GM12801 (cell line): ENCODE results near the gene AKAP6.

Experiments
- TF ChIP-seq, protein P1 (sequence below): IDR thresholded peaks from one replicate; pipeline ENCODE4 v1.5.1; 2011; ENCODE audit warnings: control low read depth; ENCODE audit not compliant: insufficient read length; ENCODE audit errors: extremely low read depth

Gene AKAP6

DNA sequence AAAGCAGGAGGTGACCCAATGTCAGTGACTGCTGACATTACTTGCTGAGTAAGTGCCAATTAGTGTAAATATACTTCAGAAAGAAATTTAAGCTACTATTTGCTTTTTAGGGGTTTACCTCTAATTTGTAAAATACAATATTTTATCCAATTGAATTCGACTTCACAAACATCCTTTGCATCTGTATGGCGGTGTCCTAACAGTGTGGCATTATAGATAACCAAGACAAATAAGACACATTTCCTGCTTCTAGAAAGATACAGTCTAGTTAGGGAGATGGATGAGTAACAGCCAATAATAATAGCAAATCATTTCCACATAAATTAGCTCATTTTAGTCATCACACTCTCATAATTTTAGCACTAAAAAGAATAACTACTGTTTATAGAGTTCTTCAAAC lies 196.5 kb downstream of the AKAP6 start:
- TF ChIP-seq, protein P1, sequence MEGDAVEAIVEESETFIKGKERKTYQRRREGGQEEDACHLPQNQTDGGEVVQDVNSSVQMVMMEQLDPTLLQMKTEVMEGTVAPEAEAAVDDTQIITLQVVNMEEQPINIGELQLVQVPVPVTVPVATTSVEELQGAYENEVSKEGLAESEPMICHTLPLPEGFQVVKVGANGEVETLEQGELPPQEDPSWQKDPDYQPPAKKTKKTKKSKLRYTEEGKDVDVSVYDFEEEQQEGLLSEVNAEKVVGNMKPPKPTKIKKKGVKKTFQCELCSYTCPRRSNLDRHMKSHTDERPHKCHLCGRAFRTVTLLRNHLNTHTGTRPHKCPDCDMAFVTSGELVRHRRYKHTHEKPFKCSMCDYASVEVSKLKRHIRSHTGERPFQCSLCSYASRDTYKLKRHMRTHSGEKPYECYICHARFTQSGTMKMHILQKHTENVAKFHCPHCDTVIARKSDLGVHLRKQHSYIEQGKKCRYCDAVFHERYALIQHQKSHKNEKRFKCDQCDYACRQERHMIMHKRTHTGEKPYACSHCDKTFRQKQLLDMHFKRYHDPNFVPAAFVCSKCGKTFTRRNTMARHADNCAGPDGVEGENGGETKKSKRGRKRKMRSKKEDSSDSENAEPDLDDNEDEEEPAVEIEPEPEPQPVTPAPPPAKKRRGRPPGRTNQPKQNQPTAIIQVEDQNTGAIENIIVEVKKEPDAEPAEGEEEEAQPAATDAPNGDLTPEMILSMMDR = no peak

- TF ChIP-seq, protein P1 = no peak
Observed at GRCh38 chr14:32530800-32531199, 201.7 kb downstream of the AKAP6 start.

DNA sequence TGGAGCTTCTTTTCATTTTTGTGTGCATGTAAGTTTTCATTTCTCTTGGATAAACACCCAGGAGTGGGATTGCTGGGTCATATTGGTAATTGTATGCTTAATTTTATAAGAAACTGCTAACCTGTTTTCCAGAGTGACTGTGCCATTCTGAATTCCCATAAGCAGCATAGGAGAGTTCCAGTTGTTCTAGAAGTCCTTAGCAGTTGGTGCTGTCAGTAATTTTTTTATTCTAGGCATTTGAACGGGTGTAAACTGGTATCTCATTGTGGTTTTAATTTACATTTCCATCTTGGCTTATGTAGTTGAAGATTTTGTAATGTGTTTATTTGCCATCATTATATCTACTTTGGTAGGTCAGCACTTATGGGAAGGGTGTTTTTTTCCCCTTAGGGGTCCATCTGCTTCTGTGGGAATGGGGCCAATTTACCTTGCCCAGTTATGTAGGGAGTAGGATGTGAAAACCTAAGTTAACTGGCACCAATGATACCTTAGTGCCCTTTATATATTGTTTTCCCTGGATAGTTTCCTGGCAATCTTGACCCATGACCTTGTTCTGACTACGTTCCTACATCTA lies 202.9 kb downstream of the AKAP6 start:
- TF ChIP-seq, protein P1 = no peak

DNA sequence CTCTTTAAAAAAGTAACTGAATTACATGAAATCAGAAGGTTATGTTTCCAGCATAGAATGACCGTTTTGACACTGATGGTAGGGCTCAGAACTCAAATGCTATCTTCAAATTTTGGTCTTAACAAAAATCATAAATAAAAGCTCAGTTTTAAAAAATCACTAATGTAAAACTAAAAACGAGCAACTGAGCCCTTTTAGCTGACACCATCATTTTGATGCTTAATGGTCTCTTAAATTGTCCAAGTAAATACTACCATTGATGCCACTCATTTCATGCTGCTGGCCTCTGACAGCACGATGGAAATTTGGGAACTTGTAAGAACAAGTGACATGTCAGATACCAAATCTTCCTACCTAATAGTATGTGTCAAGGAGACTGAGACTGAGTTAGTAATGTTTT lies 205.0 kb downstream of the AKAP6 start:
- TF ChIP-seq, protein P1 = no peak

GRCh38 chr14:32536175-32536574 lies 207.1 kb downstream of the AKAP6 start:
- TF ChIP-seq, protein P1 = no peak

DNA sequence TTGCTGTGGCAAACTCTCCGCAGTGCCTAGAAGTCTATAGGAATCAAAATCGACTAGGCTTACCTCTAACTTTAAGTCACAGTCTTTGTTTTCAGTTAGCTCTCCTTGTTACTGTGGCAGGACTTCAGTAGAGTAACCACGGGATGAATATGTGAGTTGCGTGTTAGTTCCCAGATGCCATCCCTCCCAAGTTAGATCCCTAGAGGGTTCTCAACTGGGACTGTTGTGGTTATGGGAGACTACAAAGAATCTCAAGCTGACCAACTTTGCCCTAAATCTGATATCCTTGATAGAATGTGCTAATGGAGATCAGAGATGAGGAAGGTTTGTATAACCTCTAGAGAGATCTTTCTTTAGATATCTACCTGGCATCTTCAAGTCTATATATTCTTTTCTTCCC lies 208.1 kb downstream of the AKAP6 start:
- TF ChIP-seq, protein P1 = no peak

DNA sequence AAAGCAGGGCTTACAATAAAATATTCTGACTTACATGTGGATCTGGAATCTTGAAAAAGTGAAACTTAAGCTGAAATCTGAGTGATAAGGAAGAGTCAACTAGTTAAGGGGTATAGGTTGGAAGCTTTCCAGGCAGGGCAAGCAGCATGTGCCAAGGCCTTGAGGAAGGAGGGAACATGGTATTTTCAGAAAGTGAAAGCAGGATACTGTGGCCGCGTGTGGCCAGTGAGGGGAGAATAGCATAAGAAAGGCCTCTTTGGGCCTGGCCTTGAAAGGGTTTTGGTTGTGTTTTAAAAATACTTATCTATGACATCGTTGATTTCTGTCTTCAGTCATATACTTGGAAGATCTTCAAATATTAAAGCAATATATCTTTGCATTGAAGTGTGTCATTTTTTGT lies 213.4 kb downstream of the AKAP6 start:
- TF ChIP-seq, protein P1 = no peak
